Measurements from ENCODE around the gene ATN1.

The ATN1 gene

DNA sequence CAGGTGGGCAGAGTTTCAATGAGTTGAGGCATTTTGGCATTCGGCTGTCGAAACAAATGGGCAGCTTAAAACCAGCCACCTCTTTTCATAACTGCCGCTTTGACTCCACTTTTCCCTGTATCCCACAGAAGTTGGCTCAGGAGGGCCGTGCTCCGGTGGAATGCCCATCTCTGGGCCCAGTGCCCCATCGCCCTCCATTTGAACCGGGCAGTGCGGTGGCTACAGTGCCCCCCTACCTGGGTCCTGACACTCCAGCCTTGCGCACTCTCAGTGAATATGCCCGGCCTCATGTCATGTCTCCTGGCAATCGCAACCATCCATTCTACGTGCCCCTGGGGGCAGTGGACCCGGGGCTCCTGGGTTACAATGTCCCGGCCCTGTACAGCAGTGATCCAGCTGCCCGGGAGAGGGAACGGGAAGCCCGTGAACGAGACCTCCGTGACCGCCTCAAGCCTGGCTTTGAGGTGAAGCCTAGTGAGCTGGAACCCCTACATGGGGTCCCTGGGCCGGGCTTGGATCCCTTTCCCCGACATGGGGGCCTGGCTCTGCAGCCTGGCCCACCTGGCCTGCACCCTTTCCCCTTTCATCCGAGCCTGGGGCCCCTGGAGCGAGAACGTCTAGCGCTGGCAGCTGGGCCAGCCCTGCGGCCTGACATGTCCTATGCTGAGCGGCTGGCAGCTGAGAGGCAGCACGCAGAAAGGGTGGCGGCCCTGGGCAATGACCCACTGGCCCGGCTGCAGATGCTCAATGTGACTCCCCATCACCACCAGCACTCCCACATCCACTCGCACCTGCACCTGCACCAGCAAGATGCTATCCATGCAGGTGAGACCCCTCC is 10.8 kb downstream of the ATN1 start:
- DNase-seq (ENCODE audit: extremely low spot score) = no peak
- ChIA-PET CTCF (interaction anchor here (0.7 to 22.9 kb wide), 18 partner anchors 9 to 185 kb away, joined by 3 to 530 read pairs (median 8); partner anchors contain the start of genes ATN1, C12orf57, C1RL and MLF2), POLR2A (interaction anchor here (1.0 to 1.4 kb wide), 4 partner anchors 8 to 20 kb away, joined by 3 to 6 read pairs (median 4); no protein-coding TSS in a partner anchor)
- TF ChIP-seq, protein P1, sequence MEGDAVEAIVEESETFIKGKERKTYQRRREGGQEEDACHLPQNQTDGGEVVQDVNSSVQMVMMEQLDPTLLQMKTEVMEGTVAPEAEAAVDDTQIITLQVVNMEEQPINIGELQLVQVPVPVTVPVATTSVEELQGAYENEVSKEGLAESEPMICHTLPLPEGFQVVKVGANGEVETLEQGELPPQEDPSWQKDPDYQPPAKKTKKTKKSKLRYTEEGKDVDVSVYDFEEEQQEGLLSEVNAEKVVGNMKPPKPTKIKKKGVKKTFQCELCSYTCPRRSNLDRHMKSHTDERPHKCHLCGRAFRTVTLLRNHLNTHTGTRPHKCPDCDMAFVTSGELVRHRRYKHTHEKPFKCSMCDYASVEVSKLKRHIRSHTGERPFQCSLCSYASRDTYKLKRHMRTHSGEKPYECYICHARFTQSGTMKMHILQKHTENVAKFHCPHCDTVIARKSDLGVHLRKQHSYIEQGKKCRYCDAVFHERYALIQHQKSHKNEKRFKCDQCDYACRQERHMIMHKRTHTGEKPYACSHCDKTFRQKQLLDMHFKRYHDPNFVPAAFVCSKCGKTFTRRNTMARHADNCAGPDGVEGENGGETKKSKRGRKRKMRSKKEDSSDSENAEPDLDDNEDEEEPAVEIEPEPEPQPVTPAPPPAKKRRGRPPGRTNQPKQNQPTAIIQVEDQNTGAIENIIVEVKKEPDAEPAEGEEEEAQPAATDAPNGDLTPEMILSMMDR (IDR thresholded peaks at IDR 0.05; ENCODE audit: control extremely low read depth, extremely low read depth, low read depth, missing control alignments) = no peak

- POLR2A ChIA-PET = interaction anchor here (1.2 kb wide), 1 partner anchor 22 kb away, joined by 3 read pairs; no protein-coding TSS in a partner anchor
- DNase-seq (ENCODE audit: extremely low spot score) = no peak
- CTCF ChIA-PET = interaction anchor here (0.8 to 22.9 kb wide), 13 partner anchors 8 to 70 kb away, joined by 3 to 530 read pairs (median 12); partner anchors contain the start of genes ATN1, C12orf57, PTPN6 and RNU7-1
- TF ChIP-seq, protein P1 (IDR thresholded peaks at IDR 0.05; ENCODE audit: control extremely low read depth, extremely low read depth, low read depth, missing control alignments) = no peak
These were observed 11.4 kb downstream of the ATN1 start for GRCh38 chr12:6939191-6939540.

- CTCF ChIA-PET = interaction anchor here (3.1 to 22.9 kb wide), 3 partner anchors 16 to 69 kb away, joined by 13 to 530 read pairs (median 142); partner anchors contain the start of gene SPSB2
- no peak for DNase-seq (ENCODE audit: extremely low spot score)
- POLR2A ChIA-PET = no interaction called here
- TF ChIP-seq, protein P1 (IDR thresholded peaks at IDR 0.05; ENCODE audit: control extremely low read depth, extremely low read depth, low read depth, missing control alignments) = no peak
These were observed 13.5 kb downstream of the ATN1 start for GRCh38 chr12:6941267-6941666.

GRCh38 chr12:6941782-6942181 is 14.0 kb downstream of the ATN1 start:
- ChIA-PET POLR2A (interaction anchor here (3.5 kb wide), 1 partner anchor 74 kb away, joined by 17 read pairs; the partner anchor contains the start of gene TPI1), CTCF (interaction anchor here (3.1 to 22.9 kb wide), 3 partner anchors 16 to 70 kb away, joined by 13 to 530 read pairs (median 142); partner anchors contain the start of gene SPSB2)
- TF ChIP-seq, protein P1 (IDR thresholded peaks at IDR 0.05; ENCODE audit: control extremely low read depth, extremely low read depth, low read depth, missing control alignments) = no peak
- DNase-seq (ENCODE audit: extremely low spot score) = no peak

DNA sequence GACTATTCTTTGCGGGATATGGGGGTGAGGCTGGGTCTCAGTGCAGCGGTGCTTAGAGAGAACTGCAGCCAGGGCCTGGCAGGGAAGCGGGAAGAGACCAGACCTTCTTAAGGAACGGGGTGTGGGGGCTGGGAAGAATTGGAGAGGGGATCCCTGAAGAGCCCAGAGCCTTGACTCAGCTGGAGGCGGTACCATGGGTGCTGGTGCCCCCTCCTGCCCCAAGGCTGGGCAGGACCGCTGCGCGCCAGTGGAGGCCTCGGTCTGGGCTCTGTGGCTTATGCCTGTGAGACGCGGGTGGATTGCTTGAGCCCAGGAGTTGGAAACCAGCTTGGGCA is 14.5 kb downstream of the ATN1 start:
- TF ChIP-seq, protein P1 (IDR thresholded peaks at IDR 0.05; ENCODE audit: control extremely low read depth, extremely low read depth, low read depth, missing control alignments) = no peak
- POLR2A ChIA-PET = interaction anchor here (3.5 to 6.1 kb wide), 2 partner anchors 19 to 75 kb away, joined by 17 to 147 read pairs; partner anchors contain the start of gene TPI1
- DNase-seq (ENCODE audit: extremely low spot score) = no peak
- CTCF ChIA-PET = interaction anchor here (13.2 to 22.9 kb wide), 2 partner anchors 17 to 18 kb away, joined by 142 to 530 read pairs; no protein-coding TSS in a partner anchor

- DNase-seq (ENCODE audit: extremely low spot score) = peak; percentile 89
- POLR2A ChIA-PET = interaction anchor here (0.8 to 6.1 kb wide), 14 partner anchors 10 to 409 kb away, joined by 3 to 147 read pairs (median 4); partner anchors contain the start of genes ENO2, GAPDH, LPCAT3 and SPSB2
- TF ChIP-seq, protein P1 (IDR thresholded peaks at IDR 0.05; ENCODE audit: control extremely low read depth, extremely low read depth, low read depth, missing control alignments) = no peak
- CTCF ChIA-PET = interaction anchor here (1.0 to 22.9 kb wide), 12 partner anchors 6 to 170 kb away, joined by 4 to 530 read pairs (median 12); partner anchors contain the start of genes C1RL and LPCAT3
These were observed 15.6 kb downstream of the ATN1 start for GRCh38 chr12:6943389-6943721.

Data from GM10248 (cell line).